ENCODE measurements around the gene PDZRN4. TPM values are rescaled to one million over a fixed set of nuclear protein-coding genes. Genes with fewer than 3 reads are reported as not detected.
"Not testable (repeated sequence)": the region's sequence is repeated elsewhere in the genome, so short reads cannot be mapped to it uniquely, and the experiment has no call there.

Gene PDZRN4
- total RNA-seq, 4 donors from 2014 or later: 2.1 to 10.6 (median 5.8) TPM

GRCh38 chr12:41277946-41278267 is 89.8 kb downstream of the PDZRN4 start:
- intact Hi-C loops (cut with DNase I; ENCODE audit: low total_unique reads): no loop called here
- no peak overlapping the region for H3K27ac ChIP-seq
- H3K4me1 ChIP-seq: no peaks in the 10 kb centered on the region
- no peak for DNase-seq
- H3K36me3 ChIP-seq: no peaks in the 10 kb centered on the region
- H3K9me3 ChIP-seq: no peaks in the 10 kb centered on the region
- H3K4me3 ChIP-seq: no peak overlapping the region
- TF ChIP-seq POLR2A (IDR thresholded peaks at IDR 0.05) (no peak), CTCF (IDR thresholded peaks at IDR 0.05) (no peak)
- no peaks in the 10 kb centered on the region for H3K27me3 ChIP-seq

DNA sequence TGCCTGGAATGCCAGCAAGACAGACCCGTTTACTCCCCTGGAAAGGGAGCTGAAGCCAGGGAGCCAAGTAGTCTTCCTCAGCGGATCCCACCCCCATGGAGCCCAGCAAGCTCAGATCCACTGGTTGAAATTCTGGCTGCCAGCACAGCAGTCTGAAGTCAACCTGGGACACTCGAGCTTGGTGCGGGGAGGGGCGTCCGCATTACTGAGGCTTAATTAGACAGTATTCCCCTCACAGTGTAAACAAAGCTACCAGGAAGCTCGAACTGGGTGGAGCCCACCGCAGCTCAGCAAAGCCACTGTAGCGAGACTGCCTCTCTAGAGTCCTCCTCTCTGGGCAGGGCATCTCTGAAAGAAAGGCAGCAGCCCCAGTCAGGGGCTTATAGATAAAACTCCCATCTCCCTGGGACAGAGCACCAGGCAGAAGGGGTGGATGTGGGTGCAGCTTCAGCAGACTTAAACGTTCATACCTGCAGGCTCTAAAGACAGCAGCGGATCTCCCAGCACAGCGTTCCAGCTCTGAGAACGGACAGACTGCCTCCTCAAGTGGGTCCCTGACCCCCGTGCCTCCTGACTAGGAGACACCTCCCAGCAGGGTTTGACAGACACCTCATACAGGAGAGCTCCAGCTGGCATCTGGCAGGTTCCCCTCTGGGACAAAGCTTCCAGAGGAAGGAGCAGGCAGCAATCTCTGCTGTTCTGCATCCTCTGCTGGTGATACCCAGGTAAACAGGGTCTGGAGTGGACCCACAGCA is 92.4 kb downstream of the PDZRN4 start:
- intact Hi-C loops (cut with DNase I; ENCODE audit: low total_unique reads); H3K9me3 ChIP-seq; H3K4me1 ChIP-seq; H3K27me3 ChIP-seq; DNase-seq; H3K27ac ChIP-seq; H3K4me3 ChIP-seq; H3K36me3 ChIP-seq: not testable (repeated sequence)

- intact Hi-C loops (cut with DNase I; ENCODE audit: low total_unique reads); H3K27ac ChIP-seq; H3K4me1 ChIP-seq; H3K4me3 ChIP-seq; H3K9me3 ChIP-seq; H3K36me3 ChIP-seq; DNase-seq; H3K27me3 ChIP-seq: not testable (repeated sequence)
These were observed 97.3 kb downstream of the PDZRN4 start for GRCh38 chr12:41285470-41285869.

- intact Hi-C loops (cut with DNase I; ENCODE audit: low total_unique reads): no loop called here
- Histone ChIP-seq H3K36me3 (no peaks in the 10 kb centered on the region), H3K4me3 (no peak overlapping the region), H3K4me1 (no peaks in the 10 kb centered on the region), H3K9me3 (no peaks in the 10 kb centered on the region), H3K27me3 (no peaks in the 10 kb centered on the region), H3K27ac (no peak overlapping the region)
- TF ChIP-seq CTCF (IDR thresholded peaks at IDR 0.05): no peak
- no peak for TF ChIP-seq POLR2A (IDR thresholded peaks at IDR 0.05)
- no peak for DNase-seq
These were observed 98.3 kb downstream of the PDZRN4 start for GRCh38 chr12:41286426-41286825.

DNA sequence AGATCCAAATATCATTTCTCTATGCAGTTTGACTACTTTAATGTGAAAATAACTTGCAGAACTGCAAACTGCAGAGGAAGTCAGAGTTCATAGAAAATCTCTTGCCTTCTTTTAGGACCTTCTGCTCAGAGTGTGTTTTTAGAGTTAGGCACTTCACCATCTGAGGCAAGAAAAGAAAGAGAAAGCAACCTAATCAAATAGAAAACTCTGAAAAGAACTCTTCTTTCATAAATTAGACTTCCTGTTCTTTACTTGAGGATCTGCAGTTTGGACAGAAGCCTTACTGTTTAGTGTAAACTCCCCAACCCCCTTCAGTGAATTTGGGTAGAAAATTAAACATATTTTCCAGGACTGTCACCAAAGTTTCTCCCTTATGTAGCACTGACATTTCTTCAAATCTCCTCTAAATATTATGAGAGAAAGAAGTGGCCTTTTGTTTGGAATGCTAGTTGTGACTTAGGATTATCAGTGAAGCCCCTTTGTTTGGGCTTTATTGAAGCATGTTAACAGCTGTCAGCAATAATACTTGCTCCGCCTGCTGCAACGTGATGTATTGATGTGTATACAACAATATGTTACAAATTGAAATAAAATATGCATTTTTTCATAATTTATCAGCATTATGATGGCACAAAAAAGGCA is 99.5 kb downstream of the PDZRN4 start:
- H3K4me3 ChIP-seq: no peak overlapping the region
- no peaks in the 10 kb centered on the region for H3K36me3 ChIP-seq
- no peaks in the 10 kb centered on the region for H3K9me3 ChIP-seq
- intact Hi-C loops (cut with DNase I; ENCODE audit: low total_unique reads): no loop called here
- no peak for TF ChIP-seq POLR2A (IDR thresholded peaks at IDR 0.05)
- no peak for TF ChIP-seq CTCF (IDR thresholded peaks at IDR 0.05)
- no peaks in the 10 kb centered on the region for H3K4me1 ChIP-seq
- H3K27ac ChIP-seq: no peak overlapping the region
- no peak for DNase-seq
- no peaks in the 10 kb centered on the region for H3K27me3 ChIP-seq

DNA sequence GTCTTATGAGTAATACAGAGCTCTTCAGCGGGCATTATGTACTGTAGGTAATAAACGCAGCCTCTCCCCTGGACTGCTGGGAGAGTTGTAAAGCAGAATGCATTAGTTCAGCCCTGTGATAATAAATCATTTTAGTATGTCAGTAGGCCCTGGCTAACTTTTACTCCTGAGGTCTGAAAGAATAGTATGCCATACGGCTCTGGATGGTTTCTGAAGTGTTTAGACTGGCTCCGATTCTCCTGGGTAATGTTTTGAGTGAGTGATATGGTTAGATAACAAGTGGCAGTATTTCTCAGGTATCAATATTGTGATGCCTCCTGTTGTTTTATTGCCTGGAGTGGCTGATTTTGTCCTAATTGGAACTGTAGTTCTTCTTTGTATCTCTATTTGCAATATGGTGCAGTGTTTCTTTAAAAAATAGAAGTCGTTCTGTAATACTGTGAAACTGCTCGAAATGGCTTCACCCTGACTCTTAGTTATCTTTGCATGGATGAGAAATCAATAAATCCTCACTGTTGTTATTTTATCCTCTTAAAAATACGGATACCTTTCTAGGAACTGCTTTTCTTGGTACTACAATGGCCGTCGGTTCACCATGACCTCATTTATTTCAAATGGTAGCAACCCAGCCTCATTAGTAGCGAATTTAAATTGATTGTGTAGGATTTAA is 100.2 kb downstream of the PDZRN4 start:
- TF ChIP-seq POLR2A (IDR thresholded peaks at IDR 0.05) (no peak), CTCF (IDR thresholded peaks at IDR 0.05) (no peak)
- no peak for DNase-seq
- H3K36me3 ChIP-seq: no peaks in the 10 kb centered on the region
- no peaks in the 10 kb centered on the region for H3K27me3 ChIP-seq
- no peak overlapping the region for H3K4me3 ChIP-seq
- intact Hi-C loops (cut with DNase I; ENCODE audit: low total_unique reads): no loop called here
- H3K4me1 ChIP-seq: no peaks in the 10 kb centered on the region
- H3K9me3 ChIP-seq: no peaks in the 10 kb centered on the region
- H3K27ac ChIP-seq: no peak overlapping the region
